HCEC 1CT (cell line): ENCODE measurements around the gene SETD1B.
"Not testable (repeated sequence)": the region's sequence is repeated elsewhere in the genome, so short reads cannot be mapped to it uniquely, and the experiment has no call there.

Experiments
- DNase-seq: peaks from one replicate; pipeline ENCODE4 v3.0.0-alpha.2; 2017

The SETD1B gene

GRCh38 chr12:121781484-121781997 is 22.3 kb upstream of the SETD1B start:
- no peak for DNase-seq

DNA sequence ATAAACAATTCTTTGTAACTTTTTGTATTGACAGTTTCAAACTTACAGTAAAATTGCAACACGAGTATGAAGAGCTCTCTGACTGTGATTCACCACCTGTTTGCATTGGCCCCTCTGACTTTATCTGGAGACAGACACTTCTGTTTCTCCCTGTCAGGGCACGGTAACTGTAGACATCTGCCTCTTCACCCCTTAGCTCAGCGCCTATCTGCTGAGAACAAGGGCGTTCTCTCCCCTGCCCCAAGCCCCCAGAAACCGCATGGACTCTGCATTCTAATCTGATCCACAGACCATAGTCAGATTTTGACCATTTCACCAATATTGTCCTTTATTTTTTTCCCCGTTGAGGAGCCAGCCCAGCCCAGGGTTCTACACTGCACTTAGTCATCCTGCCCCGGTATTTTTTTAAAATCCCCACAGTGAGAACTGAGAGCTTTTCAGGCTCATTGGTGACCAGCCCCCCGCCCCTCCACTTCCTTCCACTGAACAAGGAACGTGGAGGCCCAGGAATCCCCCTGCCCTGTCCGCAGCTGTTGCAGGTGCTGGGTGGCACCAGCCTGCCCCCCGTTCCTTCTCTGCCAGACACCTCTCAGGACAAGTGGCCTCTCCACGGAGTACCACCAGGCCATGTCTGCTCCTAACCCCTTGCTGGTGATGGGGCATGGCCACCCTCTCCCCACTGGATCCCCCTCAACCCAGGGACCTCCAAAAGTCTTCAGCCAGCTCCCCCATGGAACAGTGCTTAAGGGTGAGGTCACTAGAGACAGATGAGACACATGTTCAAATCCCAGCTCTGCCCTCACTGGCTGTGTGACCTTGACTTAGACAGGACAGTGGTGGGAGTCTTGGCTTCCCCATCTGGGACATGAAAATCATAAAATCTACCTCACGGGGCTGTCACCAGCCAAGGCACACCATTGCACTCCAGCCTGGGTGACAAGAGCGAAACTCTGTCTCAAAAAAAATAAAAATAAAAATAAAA is 21.5 kb upstream of the SETD1B start:
- peak; percentile 49 for DNase-seq

DNA sequence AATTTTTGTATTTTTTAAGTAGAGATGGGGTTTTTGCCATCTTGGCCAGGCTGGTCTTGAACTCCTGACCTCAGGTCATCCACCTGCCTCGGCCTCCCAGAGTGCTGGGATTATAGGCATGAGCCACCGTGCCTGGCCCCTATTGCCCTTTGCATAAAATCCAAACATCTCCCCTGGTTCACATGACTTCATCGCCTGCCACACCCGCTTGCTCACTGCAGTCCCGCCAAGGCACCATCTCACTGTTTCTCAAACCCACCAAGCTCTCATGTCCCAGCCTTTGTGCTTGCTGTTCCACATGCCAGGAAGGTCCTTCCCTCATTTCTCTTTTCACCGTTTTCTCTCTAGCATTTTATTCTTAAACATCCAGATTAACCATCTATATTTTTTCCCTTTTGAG is 20.0 kb upstream of the SETD1B start:
- peak; percentile 38 for DNase-seq

DNA sequence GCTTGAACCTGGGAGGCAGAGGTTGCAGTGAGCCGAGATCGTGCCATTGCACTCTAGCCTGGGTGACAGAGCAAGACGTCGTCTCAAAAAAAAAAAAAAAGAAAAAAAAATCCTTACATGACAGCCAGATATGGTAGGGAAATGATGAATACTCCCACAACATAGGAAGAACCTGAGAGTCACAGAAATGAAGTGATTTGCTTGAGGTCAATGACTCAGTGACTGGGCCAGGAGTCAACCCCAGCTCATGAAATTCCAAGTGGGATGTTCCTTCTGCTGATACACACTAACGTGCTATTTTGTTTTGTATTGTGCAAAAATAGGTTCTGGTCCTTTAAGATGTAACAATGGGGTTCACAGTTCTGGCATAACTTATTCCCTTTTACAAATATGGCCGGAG is 19.3 kb upstream of the SETD1B start:
- peak; percentile 90 for DNase-seq

DNA sequence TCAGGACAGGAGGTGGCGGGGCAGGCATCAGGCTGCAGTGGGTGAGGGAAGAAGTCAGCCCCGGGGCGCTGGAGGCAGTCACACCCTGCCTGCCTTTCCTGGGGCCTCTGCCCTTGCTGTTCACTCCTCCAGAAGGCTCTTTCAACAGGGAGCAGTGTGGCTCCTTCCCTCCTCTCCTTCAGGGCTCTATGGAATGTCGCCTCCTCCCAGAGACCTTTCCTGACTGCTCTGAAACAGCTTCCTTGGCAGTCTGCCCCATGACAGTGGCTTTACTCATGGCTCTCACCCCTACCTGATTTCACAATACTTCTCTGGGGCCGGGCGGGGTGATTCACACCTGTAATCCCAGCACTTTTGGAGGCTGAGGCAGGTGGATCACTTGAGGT is 17.4 kb upstream of the SETD1B start:
- DNase-seq: peak; percentile 95

- no peak for DNase-seq
Measured at GRCh38 chr12:121787063-121788025, 16.5 kb upstream of the SETD1B start.

- DNase-seq: no peak
Measured at GRCh38 chr12:121788176-121788818, 15.5 kb upstream of the SETD1B start.

DNA sequence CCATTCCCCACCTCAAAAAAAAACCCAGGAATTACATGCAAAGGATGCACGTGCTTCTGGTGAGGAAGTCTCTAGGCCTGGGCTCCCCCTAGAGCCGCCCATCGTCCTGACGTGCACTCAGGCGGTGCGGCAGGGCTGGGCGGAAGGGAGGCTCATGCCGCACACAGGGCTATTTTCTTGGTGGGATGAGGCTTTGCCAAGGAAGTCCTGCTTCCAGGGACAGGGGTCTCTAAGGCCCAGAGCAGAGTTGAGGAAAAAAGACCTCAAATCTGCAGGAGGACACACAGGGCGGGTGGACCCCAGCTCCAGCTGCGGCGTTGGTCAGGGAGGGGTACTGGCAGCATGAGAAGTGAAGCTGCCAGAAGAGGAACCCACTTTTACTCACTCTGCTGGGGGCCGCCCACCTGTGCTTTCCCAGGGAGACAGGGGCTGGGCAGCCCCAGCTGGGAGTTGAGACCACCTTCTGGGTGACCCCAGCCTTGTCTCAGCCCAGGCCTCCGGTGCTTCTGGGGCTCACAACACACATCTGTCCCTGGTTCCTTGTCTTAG is 14.5 kb upstream of the SETD1B start:
- no peak for DNase-seq

DNA sequence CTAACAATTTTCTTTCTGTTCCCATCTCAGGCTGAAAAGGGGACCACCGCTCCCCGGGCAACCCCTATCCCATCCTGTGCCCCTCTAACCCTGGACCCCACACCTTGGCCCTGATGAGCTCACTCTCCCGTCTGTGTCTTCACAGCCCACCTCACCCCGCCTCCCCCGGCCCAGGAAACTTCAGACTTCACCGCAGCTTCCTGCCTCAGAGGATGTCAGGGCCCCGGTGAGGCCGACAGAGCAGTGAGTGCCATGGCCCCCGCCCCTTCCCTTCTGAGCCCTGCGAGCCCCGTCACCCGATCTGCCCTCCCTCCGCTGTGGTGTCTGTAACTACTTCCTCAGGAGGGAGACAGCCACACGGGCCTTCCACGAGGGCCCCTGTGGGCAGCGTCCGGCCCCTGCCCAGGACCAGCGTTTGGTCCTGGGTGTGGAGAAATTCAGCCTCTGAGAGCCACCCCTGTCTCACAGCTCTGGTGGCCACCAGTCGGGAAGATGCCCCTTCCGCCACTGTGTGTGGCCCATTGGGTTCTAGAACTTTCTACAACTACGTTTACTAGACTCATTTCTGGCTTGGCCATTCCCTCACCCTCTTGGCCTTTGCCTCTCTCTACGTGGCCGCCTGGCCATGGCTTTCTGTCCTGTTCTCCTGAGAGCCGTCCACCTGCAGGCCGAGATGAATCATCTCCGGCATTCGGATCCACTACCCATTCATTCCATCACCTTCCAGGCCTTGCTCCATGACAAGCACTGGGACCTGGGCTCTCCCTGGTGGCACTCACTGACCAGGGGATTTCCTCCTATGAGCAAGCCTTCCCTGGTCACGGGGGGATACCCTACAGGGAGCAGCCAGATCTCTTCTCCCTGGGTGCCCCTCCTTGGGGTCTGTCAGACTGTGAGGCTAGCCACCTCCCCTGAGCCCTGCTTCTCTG is 13.7 kb upstream of the SETD1B start:
- no peak for DNase-seq

DNA sequence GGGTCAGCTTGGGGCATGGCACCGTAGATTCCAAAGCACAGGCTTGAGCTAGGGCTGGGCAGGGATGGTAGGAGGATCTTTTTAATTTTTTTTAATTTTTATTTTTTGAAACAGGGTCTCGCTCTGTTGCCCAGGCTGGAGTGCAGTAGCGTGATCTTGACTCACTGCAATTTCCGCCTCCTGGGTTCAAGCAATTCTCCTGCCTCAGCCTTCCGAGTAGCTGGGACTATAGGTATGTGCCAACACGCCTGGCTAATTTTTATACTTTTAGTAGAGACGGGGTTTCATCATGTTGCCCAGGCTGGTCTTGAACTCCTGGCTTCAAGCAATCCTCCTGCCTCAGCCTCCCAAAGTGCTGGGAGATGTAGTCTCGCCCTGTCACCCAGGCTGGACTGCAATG is 13.0 kb upstream of the SETD1B start:
- not testable (repeated sequence) for DNase-seq

GRCh38 chr12:121791671-121792551 is 11.9 kb upstream of the SETD1B start:
- DNase-seq: no peak

GRCh38 chr12:121792607-121793439 is 11.0 kb upstream of the SETD1B start:
- DNase-seq: no peak

DNA sequence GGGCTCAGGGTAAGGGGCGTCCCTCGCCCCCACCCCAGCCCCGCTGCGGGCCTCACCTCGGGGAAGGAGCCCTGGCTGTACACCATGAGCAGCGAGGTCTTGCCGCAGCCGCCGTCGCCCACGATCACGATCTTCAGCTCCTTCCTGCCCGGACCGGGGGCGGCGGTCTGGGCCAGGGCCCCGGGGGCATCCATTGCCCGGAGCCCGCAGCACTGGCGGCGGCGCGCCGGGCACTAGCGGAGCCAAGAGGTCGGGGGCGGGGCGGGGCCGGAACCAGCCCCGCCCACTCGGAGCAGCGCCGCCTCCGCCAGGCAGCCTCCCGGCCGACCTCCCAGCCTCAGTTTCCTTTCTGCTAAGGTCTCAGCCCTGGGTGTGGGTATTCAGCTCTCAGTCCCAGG is 10.4 kb upstream of the SETD1B start, which contains the start of gene RHOF:
Gene RHOF (minus strand): TSS at position 249 of the 398 bp plus-strand sequence. CDS start 55 bp downstream, at position 194.
- no peak for DNase-seq

DNA sequence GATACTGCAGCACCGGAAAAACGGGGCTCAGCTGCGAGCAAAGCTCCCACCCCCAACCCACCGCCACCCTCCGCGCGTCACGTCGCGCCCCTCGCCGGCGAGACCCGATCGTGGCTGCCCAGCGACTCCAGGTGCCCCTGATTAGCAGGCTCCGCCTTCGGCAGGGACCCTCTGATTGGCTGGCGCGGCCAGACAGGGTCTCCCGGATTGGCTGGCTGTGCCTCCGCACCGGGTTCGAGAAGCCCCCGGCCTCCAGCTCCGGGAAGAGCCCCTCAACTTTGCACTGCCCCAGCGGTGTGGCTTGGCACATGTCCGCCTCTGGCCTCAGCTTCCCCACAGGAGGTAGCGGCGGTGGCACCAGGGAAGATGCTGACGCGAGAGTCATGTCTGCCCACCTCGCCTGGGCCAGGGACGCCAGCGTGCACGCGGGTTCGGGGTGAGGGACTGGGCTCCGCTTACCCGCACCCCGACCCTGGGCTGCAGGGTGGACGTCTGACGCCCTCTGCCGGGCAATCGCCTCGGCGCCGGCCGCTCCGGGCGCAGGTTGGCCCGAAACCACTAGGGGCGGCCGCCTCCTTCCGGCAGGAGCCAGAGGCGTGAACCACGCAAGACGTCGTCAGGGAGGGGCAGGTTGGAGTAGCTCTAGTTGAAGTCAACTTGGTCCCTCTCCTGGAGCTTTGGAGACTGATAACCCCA is 9.8 kb upstream of the SETD1B start:
- peak; percentile 93 for DNase-seq

- no peak for DNase-seq
Measured at GRCh38 chr12:121794534-121795033, 9.2 kb upstream of the SETD1B start.

- peak; percentile 67 for DNase-seq
Measured at GRCh38 chr12:121795034-121795968, 8.5 kb upstream of the SETD1B start.
